Type B pancreatic cell (in vitro differentiated cells): ENCODE results near the gene CAMTA1. TPM values are rescaled to one million over a fixed set of nuclear protein-coding genes. Genes with fewer than 3 reads are reported as not detected.

ENCODE experiments used
- DNase-seq: peaks from one replicate; pipeline ENCODE4 v3.0.0; 2021; ENCODE audit warnings: mixed read lengths; ENCODE audit not compliant: unreplicated experiment; ENCODE audit errors: extremely low spot score
- H3K27ac Mint-ChIP-seq: 2 replicates; pipeline ENCODE4 v1.8.0; 2021; ENCODE audit warnings: mild to moderate bottlenecking, mixed read lengths
- H3K27me3 Mint-ChIP-seq: 2 replicates; pipeline ENCODE4 v1.8.0; 2021; ENCODE audit warnings: mixed read lengths
- H3K36me3 Mint-ChIP-seq: 2 replicates; pipeline ENCODE4 v1.8.0; 2021; ENCODE audit warnings: mixed read lengths
- H3K4me1 Mint-ChIP-seq: one replicate; pipeline ENCODE4 v1.8.0; 2021; ENCODE audit warnings: mixed read lengths; ENCODE audit not compliant: unreplicated experiment
- H3K4me3 Mint-ChIP-seq: 2 replicates; pipeline ENCODE4 v1.8.0; 2021; ENCODE audit warnings: mild to moderate bottlenecking, mixed read lengths
- H3K9me3 Mint-ChIP-seq: 2 replicates; pipeline ENCODE4 v1.8.0; 2021; ENCODE audit warnings: mixed read lengths
- CTCF ChIP-seq: fragments of 200-600 bp; sonication (generic); conservative IDR thresholded peaks from 2 replicates; pipeline ENCODE4 v1.5.0; 2021; ENCODE audit warnings: antibody characterized with exemption, mild to moderate bottlenecking
- total RNA-seq: library from RNA; stranded (reverse); gene quantifications from 2 replicates; pipeline ENCODE4 v1.2.1, GENCODE V29; 2021; ENCODE audit warnings: low replicate concordance

Gene CAMTA1
- total RNA-seq, 1 donor from 2014 or later, result 82.5 TPM

DNA sequence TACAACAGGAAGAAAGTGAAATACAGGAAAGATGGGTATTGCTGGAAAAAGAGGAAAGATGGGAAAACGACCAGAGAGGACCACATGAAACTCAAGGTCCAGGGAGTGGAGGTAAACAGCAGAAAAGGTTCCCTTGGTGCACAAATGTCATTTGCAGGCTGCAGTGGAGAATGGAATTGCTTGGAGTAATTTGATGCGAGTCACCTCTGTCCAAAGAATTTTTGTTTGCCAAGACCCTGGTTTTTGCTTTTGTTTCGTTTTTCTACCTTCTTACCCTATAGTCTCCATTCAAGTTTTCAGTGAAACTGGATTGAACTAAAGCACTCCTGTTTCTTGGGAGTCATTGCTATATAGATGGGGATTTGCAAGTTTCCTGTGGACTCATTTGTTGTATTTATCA lies 464.3 kb downstream of the CAMTA1 start:
- no peak for DNase-seq
- H3K4me3 Mint-ChIP-seq, result no peak overlapping the region
- no peak for TF ChIP-seq CTCF
- no peaks in the 10 kb centered on the region for H3K9me3 Mint-ChIP-seq
- peaks cover 5% of the 10 kb centered on the region for H3K4me1 Mint-ChIP-seq
- H3K27me3 Mint-ChIP-seq, result peaks cover 8% of the 10 kb centered on the region
- H3K36me3 Mint-ChIP-seq, result no peaks in the 10 kb centered on the region
- H3K27ac Mint-ChIP-seq, result no peak overlapping the region

GRCh38 chr1:7250176-7250575 lies 464.9 kb downstream of the CAMTA1 start:
- H3K27me3 Mint-ChIP-seq, result peaks cover 8% of the 10 kb centered on the region
- H3K4me1 Mint-ChIP-seq, result peaks cover 5% of the 10 kb centered on the region
- no peak for TF ChIP-seq CTCF
- no peaks in the 10 kb centered on the region for H3K36me3 Mint-ChIP-seq
- H3K4me3 Mint-ChIP-seq, result no peak overlapping the region
- H3K9me3 Mint-ChIP-seq, result no peaks in the 10 kb centered on the region
- no peak overlapping the region for H3K27ac Mint-ChIP-seq
- DNase-seq, result peak; percentile 58

DNA sequence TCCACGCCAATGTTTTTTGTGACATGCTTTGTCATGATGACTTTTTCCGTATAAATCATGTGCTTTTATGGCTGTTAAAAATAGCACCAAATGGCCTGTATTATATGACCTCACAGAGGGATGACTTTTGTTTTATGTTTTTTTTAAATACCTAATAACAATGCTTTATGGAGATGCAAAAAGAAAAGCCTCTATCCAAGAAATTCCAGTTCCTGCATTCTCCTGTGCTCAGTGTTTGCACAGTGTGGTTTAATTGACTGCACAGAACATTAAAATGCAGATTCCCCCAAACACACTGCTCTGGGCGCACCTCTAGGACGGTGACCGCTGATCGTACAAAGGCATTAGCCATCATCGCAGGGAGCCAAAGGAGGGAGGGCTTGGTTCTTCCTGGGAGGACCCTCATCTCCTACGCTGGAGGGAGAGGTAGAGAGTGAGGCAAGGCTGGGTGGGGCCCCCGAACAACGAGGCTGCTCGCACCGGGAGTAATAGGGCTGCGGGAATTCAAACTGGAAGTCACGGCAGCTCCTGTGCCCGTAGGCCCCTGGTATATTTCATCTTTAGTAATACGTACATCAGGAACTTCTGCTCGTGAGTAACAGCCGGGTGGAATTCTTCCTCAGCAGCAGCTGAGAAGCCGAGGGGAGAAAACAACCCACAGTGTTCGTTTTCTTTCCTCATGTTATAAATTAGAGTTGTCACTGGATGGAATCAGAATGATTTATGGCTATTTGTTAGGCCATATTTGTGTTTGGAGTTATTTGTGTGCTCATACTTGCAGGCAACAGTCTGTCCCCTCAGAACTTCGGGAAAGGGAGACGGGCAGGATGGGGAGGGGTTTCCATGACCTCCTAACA lies 465.6 kb downstream of the CAMTA1 start:
- Mint-ChIP-seq H3K27ac (no peak overlapping the region), H3K4me3 (no peak overlapping the region), H3K27me3 (peaks cover 8% of the 10 kb centered on the region), H3K36me3 (no peaks in the 10 kb centered on the region), H3K9me3 (no peaks in the 10 kb centered on the region), H3K4me1 (peaks cover 5% of the 10 kb centered on the region)
- DNase-seq, result no peak
- TF ChIP-seq CTCF, result no peak

DNA sequence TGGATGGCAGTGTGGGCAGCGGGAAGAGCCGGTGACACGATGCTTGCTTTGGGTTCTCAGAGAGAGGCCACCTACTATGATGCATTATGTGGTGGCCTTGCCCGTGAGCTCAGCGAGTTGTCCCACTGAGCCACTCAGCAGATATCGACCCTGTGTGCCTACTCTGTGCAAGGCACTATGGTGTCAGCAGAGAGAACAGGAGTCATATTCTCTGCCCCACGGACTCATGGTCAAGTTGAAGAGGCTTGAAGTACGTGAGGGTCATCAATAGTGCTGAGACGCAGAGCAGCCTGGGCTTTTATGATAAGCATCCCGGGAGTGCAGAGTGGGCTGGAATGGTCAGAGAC lies 466.2 kb downstream of the CAMTA1 start:
- Mint-ChIP-seq H3K9me3 (no peaks in the 10 kb centered on the region), H3K27me3 (peaks cover 8% of the 10 kb centered on the region), H3K4me3 (no peak overlapping the region), H3K36me3 (no peaks in the 10 kb centered on the region), H3K4me1 (peaks cover 5% of the 10 kb centered on the region), H3K27ac (no peak overlapping the region)
- DNase-seq, result no peak
- TF ChIP-seq CTCF, result no peak

DNA sequence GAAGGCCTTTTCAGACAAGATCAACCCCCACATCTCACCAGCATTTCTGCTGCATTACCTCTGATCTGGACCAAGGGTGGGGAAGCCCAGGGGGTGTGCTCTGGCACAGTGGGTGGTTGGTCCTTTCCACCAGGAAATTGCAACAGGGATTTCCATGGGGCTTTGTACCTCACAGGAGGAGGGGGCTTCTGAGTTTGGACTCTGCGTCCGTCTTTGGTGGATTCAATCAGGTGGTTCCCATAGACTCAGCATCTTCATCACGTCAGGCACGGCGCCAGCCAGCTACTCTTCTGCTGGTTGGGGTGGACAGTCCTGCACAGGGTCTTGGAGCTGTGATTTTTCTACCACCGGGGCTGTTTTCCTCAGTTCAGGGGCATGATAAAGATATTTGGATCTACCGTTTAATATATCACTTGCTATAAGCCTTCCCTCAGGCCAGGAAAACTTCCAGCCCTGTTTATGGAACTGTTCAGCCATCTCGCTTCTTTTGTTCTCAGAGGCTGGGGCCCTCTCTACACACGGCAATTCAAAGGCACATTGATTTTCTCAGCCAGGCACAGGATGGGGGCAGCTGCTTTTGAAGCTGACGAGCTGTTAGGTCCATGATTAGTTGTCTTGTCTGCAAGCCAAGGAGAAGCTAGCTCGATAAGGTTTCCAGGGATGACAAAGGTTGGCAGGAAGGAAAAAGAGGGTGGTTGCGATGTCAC lies 467.3 kb downstream of the CAMTA1 start:
- Mint-ChIP-seq H3K27me3 (peaks cover 6% of the 10 kb centered on the region), H3K36me3 (no peaks in the 10 kb centered on the region), H3K4me1 (peaks cover 5% of the 10 kb centered on the region), H3K4me3 (no peak overlapping the region), H3K27ac (no peak overlapping the region), H3K9me3 (no peaks in the 10 kb centered on the region)
- TF ChIP-seq CTCF, result no peak
- DNase-seq, result no peak
